GM19238 (cell line): ENCODE results near the gene MRNIP.

Source experiments
- DNase-seq: peaks from one replicate; pipeline ENCODE4 v3.0.0; 2011; ENCODE audit warnings: low spot score; ENCODE audit not compliant: insufficient read length

The MRNIP gene

DNA sequence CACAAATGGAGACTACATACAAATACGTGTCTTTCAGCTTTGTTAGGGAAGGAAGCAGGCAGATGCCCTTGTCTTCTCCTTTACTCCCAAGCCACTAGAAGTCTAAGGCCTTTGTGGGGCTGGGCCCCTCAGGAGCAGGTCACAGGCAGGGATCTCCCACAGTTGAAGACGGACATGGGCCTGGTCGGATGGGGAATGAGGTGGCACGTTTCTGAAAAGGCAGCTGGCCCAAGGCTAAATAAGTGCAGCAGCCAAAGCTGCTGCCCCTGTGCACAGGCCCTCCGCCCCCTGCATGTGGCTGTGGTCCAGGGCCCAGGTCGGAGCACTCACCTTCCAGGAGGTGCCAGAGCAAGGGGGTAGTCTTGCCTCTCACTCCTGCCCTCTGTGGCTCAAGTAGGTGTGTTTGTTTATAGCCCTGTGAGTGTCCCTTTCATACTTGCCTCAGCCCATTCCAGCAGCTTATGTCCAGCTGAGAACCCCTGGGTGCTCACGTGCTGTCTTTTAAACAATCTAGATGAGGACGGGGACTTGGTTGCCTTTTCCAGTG, 36.1 kb downstream of the MRNIP start:
- DNase-seq: no peak

DNA sequence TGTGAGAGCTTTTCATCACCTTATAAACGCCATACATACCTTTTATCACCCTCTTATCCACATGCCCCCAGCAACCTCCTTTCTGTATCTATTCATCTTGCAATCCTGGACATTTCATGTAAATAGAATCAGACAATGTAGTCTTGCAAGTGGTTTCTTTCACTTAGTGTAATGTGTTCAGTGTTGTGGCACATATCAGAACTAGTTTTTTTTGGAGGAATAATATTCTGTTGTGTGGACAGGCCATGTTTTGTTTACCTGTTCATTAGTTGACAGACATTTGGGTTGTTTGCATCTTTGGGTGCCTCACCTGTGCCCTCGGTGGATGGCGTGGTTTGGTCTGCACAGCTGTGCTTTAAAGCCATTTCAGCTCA, 36.6 kb downstream of the MRNIP start:
- no peak for DNase-seq

DNA sequence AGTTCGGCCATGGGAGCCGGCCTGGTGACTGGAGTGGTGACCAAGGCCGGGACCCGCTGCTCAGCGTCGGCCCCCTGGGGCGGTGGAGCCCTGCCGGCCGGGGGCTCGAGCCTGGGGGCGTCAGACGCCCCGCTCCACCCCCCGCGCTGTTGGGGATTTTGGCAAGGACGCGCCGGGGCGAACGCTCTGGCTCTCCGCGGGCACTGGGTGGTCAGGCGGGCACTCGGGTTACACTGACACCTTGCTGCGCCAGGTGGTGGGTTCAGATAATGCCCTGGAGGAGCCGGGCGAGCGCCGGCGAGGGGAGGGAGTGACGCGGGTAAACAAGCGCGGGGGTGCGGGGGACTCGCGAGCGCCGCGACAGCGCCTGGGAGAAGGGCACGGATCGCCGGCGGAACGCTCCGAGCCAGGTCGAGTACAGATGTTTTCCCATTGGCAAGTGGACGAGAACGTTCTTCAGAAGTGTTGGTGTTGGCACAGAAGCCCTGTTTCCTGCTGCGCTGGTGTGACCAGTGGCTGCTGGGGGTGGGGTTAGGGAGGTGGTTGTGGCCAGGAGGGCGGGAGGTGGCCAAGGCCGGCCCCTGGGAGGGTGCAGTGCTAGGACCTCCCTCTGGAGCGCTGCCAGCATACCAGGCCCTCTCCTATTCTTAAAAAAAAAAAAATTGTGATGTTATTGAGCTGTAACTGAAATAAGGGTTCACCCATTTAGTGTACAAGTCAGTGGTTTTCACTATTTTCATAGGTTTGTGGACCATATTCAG, 37.1 kb downstream of the MRNIP start:
- DNase-seq: peak; percentile 95

DNA sequence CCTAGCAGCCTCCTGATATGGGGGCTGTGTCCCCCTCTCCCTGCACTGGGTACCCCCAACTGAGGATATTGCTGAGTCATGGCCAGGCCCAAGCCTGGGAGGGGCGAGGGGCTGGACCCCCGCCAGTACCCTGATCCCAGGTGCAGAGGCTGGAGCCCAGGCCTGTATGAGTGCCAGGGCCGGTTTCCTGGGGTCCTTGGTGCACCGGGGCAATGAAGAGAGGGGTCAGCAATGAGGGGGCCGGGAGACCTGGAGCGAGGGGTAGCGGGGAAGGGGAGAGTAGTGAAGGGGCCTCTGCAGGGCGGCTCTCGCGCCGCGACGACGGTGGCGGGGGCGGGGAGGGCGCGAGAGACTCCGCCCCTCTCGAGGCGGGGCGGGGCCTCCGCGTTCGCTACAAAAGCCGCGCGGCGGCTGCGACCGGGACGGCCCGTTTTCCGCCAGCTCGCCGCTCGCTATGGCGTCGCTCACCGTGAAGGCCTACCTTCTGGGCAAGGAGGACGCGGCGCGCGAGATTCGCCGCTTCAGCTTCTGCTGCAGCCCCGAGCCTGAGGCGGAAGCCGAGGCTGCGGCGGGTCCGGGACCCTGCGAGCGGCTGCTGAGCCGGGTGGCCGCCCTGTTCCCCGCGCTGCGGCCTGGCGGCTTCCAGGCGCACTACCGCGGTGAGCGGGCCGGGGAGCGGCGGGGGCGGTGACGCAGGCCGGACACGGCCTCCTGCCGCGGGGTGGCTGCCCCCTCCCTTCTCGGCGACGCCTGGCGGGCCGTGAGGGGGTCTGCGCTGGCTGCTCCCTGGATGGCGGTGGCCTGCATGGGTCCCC, 37.9 kb downstream of the MRNIP start, which contains the start of gene SQSTM1:
SQSTM1 (plus strand) TSS at position 423 of the 815 bp plus-strand sequence; CDS start at position 455, 32 bp downstream.
- DNase-seq: peak; percentile 74

DNA sequence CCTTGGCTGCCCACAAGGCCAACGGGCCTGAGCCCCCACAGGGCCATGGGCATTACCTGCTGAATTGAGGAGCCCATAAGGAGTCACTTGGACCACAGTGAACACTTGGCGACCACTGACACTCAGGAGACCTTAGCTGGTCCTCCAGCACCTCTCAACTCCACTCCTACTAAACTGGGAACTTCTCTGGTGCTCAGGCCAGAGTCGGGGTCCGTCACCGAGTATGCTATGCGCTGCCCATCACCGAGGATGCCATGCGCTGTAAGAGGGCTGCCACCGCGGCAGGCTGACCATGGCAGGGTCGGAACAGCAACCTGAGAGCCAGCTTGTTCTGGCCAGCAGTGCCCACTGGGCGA, 38.5 kb downstream of the MRNIP start:
- DNase-seq: no peak

DNA sequence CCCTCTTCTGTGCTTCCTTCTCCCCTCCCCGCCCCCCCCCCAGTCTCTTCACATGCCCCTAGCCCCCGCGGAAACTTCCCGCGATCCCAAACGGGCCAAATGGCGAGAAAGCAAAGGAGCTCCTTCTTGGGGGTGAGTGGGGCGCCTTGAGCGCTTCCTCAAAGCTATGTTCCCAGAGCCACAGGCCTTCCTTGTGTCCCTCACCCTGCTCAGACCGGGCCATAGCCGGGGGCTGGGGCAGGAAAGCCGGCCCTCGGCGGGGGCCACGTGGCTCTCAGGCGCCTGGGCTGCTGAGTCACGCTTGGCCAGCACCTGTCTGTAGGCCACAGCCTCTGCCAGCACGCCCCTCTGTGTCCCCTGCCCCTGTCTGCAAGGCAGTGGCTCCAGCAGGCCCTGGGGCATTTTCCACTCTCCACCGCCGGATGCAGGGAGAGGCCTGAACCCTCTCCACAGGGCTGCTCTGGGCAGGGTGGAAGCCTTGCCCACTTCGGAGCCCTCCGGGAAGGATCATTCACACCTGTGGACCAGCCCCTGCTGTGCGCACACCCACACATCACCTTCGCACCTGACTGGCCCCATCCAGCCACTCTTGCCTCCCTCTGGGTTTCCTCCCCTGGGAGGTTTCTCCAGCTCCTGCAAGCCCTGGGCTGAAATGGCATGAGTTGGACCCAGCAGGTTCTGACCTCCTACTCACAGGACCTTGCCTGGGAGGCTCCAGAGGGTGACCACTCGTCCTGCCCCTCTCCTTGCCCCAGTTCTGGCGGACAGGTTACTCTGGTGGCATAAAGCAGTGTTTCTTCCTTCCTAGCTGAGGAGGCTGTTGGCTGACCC, 39.1 kb downstream of the MRNIP start:
- DNase-seq: no peak

DNA sequence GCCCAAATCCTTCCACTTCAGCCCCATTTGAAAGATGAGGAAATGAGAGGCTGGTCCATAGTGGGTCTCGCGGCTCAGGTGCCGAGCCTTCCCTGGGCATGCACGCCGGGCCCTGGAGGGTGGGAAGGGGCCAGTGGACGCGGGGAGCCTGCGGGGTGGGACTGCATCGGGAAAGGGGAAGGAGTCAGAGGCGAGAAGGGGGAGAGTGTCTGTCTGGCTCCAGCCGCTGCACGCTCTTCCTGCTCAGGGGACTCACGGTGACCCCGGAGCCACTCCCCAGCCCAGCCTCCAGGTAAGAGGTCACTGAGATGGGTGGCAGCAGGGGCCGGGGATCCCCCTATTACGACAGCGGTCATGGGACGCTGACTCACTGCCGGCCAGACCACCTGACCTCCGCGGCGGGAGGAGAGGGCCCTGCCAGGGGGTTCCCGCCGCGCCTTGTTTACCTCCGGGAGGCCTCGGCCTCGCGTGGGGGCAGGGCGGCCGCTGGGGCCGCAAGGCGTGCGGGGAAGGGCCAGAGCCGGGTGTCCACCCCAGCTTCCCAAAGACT, 39.8 kb downstream of the MRNIP start:
- peak; percentile 91 for DNase-seq

DNA sequence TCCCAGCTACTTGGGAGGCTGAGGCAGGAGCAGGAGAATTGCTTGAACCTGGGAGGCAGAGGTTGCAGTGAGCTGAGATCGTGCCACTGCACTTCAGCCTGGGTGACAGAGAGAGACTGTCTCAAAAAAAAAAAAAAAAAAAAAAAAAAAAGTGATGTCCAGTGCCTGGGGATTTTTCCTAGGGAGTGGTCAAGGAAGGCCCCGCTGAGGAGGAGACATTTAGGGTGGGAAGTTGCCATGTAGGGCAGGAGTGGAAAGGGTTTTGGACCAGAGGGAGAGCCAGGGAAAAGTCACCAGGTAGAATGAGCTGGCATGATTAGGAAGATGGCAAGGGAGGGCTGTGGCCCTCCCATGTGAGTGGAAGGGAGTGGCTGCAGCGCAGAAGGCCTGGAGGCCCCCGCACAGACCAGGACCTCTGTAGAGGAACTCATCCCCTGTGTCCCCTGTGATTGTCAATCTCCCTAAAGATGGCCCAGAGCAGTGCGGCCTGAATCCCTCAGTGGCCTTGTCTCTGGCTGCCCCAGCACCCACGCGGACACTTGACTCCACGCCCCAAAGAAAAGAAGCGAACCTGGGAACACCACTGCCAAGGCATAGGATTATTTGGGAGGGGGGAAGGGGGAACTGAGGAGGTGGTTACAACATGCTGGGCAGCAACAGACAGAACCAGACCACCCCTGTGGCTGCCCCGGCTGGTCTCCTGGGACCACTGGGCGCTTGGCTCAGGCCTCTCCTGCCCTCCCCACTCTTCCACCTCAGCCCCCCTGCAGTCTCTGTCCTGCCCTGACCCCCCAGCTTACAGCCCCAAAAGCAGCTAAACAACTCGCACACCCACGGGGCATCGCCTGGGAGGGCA, 40.5 kb downstream of the MRNIP start:
- no peak for DNase-seq

DNA sequence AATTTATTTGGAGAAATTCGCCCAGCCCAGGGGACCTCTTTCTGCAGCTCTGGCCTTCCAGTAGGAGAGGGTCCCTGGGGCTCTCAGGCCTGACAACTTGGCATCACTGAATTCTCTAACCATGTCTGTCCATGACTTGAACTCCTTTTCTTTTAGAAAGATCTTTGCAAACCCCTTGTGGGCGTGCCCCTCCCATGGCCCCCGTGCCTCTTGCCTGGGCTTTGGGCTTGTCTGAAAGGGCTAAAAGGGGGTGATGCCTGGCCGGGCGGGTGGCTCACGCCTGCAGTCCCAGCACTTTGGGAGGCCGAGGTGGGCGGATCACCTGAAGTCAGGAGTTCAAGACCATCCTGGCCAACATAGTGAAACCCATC, 41.2 kb downstream of the MRNIP start:
- no peak for DNase-seq

DNA sequence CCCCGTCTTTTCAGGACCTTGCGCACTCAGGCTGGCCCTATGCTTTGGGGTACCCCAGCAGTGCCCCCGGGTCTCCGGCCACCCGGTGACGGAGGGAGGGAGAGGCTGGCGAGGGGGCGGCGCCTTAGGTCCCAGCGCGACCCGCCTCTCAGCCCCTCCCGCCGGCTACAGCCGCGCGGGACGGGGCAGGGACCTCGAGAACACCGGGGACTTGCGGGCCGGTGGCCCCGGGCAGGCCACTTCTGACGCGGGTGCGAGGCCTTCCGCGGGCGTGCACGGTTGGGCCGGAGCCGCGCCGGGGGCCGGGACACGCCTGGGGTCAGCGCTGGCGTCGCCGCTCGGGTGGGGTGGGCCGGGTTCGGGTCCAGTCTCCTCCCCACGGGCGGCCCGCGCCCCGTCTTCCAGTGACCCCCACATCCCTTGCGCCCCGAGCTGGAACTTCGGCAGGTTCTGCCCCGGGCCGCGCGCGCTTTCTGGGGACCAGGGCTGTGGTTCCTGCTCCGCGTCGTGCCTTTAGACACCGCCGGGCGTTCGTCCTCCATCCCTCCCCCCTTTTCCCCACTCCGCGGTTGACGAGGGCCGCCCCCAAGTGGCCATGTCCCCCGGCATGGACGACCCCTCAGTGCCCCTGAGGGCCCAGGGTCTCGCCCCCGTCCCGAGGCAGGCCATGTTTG, 41.7 kb downstream of the MRNIP start:
- DNase-seq: peak; percentile 16

DNA sequence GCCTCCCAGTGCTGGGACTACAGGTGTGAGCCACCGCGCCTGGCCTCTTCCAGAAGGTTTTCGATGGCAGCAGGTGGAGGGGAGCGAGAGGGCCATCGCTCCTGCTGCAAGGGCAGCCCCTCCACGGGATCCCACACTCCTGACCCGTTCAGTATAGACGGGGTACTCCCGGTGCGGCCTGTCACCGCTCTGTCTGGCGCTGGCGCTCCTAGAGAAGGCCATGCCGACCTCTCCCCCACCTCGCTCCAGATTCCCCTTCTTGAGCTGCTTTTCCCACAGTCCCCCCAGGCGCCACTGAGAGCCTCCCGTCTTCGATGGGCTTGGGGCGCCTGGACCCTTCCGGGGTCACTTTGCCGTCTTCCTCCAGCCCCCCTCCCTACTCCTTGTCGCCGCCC, 42.2 kb downstream of the MRNIP start:
- no peak for DNase-seq

DNA sequence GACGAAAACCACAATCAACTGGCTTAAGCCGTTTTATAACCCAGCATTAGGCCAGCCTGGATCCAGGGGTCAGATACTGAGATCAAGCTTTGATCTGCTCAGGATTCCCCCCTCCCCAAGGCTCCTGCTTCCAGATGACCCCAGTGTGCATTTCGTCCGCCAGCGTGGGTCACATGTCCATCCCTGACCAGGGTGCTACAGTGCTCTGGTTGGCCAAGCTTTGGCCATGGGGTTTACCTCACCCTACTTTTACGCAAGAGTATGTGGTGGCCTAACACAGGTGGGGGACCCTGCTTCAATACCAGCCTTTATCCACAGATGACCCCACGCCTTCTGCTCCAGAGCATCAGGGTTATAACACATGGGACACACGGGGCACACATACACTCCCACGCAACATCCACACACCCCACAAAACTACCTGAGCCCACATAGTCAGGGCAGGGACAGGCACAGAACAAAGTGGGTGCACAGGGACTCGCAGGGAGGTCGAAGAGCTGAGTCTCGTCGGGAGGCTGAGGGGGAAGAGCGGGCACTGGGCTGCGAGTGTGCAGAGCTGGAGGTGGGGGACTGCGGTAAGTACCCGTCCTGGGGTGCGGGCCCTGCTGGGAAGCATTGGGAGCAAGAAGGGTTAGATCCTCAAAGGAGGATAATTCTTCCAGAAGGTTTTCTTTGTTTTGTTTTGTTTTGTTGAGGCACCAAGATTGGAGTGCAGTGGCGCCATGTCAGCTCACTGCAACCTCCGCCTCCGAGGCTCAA, 42.9 kb downstream of the MRNIP start:
- no peak for DNase-seq

DNA sequence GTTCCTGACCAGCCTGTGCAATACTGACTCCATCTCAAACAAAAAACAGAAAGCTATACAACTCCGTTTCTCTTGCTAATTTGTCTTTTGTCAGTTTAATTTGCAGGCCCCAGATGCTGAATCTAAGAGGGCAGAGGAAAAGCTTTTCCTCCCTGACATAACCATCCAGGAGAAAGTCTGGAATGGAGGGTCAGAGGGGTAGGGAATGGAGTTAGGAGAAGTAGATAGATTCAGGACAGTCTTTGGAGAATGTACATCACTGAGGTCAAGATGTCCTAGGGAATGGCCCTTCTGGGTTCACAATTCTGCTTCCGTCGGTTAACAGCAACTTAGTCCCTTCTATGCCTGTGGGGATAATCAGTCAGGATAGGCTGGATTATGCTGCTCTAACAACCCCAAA, 44.5 kb downstream of the MRNIP start:
- DNase-seq: no peak

DNA sequence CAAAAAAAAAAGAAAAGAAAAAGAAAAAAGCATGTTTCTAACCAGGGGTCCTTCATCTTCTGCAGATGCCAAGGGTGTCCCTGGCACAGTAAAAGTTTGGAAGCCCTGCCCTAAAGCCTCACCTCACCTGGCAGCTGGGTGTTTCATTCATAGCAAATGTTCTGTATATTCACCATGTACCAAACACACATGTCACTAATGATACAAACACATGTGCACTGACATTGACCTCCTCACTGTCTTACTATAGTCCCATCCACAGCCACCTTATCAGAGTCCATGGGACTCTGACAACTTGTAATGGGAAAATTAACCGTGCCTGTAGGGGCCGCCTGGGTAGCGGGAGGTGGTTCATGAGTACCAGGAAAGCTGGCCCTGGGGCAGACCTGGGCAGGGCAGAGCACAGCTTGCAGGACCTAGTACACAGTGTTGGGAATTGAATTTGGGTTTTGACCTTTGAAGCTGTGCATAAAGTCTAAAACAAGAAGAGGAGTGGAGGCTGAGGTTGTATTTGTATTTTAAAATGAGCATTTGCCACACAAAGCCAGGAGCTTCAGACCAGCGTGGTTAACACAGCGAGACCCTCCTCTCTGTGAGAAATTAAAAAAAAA, 45.5 kb downstream of the MRNIP start:
- DNase-seq: no peak

DNA sequence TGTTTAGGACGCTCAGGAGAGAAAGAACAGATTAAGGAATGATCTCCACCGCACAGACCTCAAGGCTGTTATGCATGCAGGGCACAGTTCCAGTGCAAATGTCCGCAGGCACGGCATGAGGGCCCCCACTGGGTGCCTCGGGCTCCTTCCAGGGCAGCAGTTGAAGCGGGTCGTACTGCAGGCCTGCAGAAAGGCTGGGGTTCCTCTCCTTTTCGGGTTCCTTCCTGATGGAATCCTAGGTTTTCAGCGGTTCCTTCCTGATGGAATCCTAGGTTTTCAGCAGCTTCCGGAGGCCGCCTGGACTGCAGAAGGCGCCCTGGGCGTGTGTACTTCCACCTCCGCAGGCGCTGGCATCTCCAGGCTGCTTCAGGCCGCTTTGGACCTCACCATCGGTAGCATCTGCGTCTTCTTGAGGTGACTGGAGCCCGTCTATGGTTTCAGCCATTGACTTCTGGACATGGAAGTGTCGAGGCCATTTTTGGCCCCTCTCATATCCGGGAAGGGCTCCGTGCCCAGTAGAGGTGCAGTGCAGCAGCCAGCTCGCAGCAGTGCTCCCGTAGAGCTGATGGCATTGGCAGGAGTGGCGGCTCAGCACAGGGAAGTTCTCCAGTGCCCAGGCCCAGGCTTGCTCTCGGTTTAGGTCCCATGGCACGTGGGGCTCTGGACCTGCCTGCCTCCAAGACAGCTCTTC, 46.3 kb downstream of the MRNIP start:
- no peak for DNase-seq

DNA sequence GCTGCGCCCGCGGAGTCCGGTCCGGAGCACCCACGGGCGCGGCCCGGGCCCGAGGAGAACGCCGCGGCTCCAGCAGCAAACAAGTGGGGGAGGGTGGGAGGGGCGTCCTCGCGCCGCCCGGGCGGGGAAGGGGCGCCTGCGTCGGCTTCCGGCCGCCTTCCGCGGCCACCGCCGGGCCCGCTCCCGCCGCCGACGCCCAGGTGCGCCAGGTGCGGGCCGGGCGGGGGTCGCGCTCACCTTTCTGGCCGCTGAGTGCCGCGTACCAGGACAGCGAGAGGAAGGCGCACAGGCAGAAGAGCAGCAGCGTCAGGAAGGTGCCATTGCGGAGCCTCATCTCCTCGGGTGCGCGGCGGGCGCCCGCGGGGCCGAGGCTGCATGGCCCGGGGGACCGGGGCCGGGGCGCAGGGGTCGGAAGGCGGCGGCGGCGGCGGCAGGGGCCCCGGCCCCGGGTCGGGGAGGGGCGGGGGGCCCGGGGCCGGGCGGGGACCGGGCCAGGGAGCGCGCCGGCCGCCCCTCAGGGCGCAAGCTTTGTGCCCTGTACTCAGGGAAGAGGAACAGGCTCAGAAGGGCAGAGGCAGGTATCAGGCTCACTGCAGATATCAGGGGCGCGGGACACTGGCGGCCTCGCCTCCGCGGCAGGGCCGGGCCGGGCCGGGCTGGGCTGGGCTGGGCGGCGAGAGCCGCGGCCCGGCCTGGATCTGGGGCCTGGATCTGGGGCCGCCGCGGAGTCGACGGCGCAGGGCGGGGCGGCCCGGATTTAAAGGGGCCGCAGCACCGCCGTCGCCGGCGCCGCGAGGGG, 52.2 kb downstream of the MRNIP start, which contains the start of gene MGAT4B:
MGAT4B (minus strand) TSS at position 617 of the 799 bp plus-strand sequence; CDS start at position 334, 283 bp downstream.
- DNase-seq: peak; percentile 96
